ENCODE data around the gene ENKD1. TPM values are rescaled to one million over a fixed set of nuclear protein-coding genes. Genes with fewer than 3 reads are reported as not detected.

Gene ENKD1
- polyA plus RNA-seq, 2 donors, result 10.6 to 16.0 TPM

DNA sequence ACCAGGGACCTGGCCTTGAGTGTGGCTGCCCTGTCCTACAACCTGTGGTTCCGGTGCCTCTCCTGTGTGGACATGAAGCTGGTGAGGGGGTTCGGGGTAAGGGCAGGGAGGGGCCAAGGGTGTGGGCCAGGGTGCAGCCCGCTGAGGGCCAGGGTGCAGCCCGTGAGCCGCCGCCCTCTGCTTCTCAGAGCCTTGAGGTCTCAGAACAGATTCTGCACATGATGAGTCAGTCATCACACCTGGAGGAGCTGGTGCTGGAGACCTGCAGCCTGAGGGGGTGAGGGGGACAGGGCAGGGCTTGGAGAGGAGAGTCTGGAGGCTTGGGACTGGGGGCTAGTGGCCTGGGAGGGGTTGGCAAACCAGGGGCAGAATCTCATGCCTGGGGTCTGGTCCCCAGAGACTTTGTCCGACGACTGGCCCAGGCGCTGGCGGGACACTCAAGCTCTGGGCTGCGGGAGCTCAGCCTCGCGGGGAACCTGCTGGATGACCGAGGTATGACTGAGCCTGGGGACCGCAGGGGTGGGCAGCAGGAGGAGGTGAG lies 19.4 kb downstream of the ENKD1 start:
- Histone ChIP-seq H3K4me3 (ENCODE audit: low read depth in 1 of 2, low read length in 2 of 2) (no peak overlapping the region), H3K4me1 (ENCODE audit: control insufficient read depth in 2 of 2, insufficient read depth in 2 of 2, low read length in 1 of 2) (peaks cover 0 to 17% of the 10 kb centered on the region in 2 donors), H3K27me3 (ENCODE audit: control insufficient read depth in 1 of 2, insufficient read depth in 2 of 2, low read length in 2 of 2) (peaks cover 0 to 9% of the 10 kb centered on the region in 2 donors), H3K9me3 (ENCODE audit: control insufficient read depth in 2 of 2, insufficient read depth in 1 of 2, low read depth in 1 of 2, low read length in 1 of 2) (peaks cover 0 to 4% of the 10 kb centered on the region in 2 donors), H3K27ac (ENCODE audit: low read depth in 2 of 2, low read length in 1 of 2) (no peak overlapping the region), H3K36me3 (ENCODE audit: control insufficient read depth in 2 of 2, insufficient read depth in 2 of 2, low read length in 1 of 2) (no peaks in the 10 kb centered on the region)
- 62 to 75% methylated on average over 15 of the region's 15 CpGs for WGBS, 2 donors

GRCh38 chr16:67645397-67646121 lies 21.0 kb downstream of the ENKD1 start:
- peaks cover 0 to 20% of the 10 kb centered on the region in 2 donors for H3K4me1 ChIP-seq (ENCODE audit: control insufficient read depth in 2 of 2, insufficient read depth in 2 of 2, low read length in 1 of 2)
- H3K27ac ChIP-seq (ENCODE audit: low read depth in 2 of 2, low read length in 1 of 2), result peak overlapping the region in 1 of 2 donors; percentile 58
- no peaks in the 10 kb centered on the region for H3K36me3 ChIP-seq (ENCODE audit: control insufficient read depth in 2 of 2, insufficient read depth in 2 of 2, low read length in 1 of 2)
- H3K4me3 ChIP-seq (ENCODE audit: low read depth in 1 of 2, low read length in 2 of 2), result peak overlapping the region in 1 of 2 donors; percentile 40
- WGBS, 2 donors, result 72 to 75% methylated on average over 15 of the region's 15 CpGs
- H3K9me3 ChIP-seq (ENCODE audit: control insufficient read depth in 2 of 2, insufficient read depth in 1 of 2, low read depth in 1 of 2, low read length in 1 of 2), result no peaks in the 10 kb centered on the region
- H3K27me3 ChIP-seq (ENCODE audit: control insufficient read depth in 1 of 2, insufficient read depth in 2 of 2, low read length in 2 of 2), result peaks cover 0 to 6% of the 10 kb centered on the region in 2 donors

DNA sequence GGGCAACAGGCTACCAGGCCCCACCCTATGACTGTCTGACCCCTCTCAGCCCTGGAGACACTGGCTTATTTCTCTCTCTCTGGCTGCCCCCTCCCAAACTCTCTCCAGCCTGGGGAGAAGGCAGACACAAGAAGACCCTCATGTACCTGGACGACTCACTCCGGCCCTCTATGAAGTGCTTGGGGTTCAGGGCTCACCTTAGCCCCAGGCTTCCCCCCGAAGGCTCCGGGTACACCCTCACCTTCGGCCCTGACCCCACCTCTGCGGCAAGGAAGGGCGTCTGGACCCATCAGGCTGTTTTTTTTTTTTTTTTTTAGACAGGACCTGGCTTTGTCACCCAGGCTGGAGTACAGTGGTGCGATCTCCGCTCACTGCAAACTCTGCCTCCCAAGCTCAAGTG lies 22.5 kb downstream of the ENKD1 start:
- WGBS, 2 donors, result 91 to 92% methylated on average over 9 of the region's 9 CpGs
- Histone ChIP-seq H3K27ac (ENCODE audit: low read depth in 2 of 2, low read length in 1 of 2) (no peak overlapping the region), H3K27me3 (ENCODE audit: control insufficient read depth in 1 of 2, insufficient read depth in 2 of 2, low read length in 2 of 2) (peaks cover 0 to 4% of the 10 kb centered on the region in 2 donors), H3K36me3 (ENCODE audit: control insufficient read depth in 2 of 2, insufficient read depth in 2 of 2, low read length in 1 of 2) (peaks cover 0 to 6% of the 10 kb centered on the region in 2 donors), H3K9me3 (ENCODE audit: control insufficient read depth in 2 of 2, insufficient read depth in 1 of 2, low read depth in 1 of 2, low read length in 1 of 2) (no peaks in the 10 kb centered on the region), H3K4me3 (ENCODE audit: low read depth in 1 of 2, low read length in 2 of 2) (no peak overlapping the region), H3K4me1 (ENCODE audit: control insufficient read depth in 2 of 2, insufficient read depth in 2 of 2, low read length in 1 of 2) (peaks cover 0 to 14% of the 10 kb centered on the region in 2 donors)

GRCh38 chr16:67641779-67642708 lies 24.5 kb downstream of the ENKD1 start:
- no peaks in the 10 kb centered on the region for H3K9me3 ChIP-seq (ENCODE audit: control insufficient read depth in 2 of 2, insufficient read depth in 1 of 2, low read depth in 1 of 2, low read length in 1 of 2)
- H3K4me3 ChIP-seq (ENCODE audit: low read depth in 1 of 2, low read length in 2 of 2), result no peak overlapping the region
- WGBS, 2 donors, result 30 to 41% methylated on average over 10 of the region's 10 CpGs
- peaks cover 7 to 11% of the 10 kb centered on the region in 2 donors for H3K36me3 ChIP-seq (ENCODE audit: control insufficient read depth in 2 of 2, insufficient read depth in 2 of 2, low read length in 1 of 2)
- H3K27ac ChIP-seq (ENCODE audit: low read depth in 2 of 2, low read length in 1 of 2), result peak overlapping the region in 1 of 2 donors; percentile 75
- no peaks in the 10 kb centered on the region for H3K27me3 ChIP-seq (ENCODE audit: control insufficient read depth in 1 of 2, insufficient read depth in 2 of 2, low read length in 2 of 2)
- peaks cover 0 to 6% of the 10 kb centered on the region in 2 donors for H3K4me1 ChIP-seq (ENCODE audit: control insufficient read depth in 2 of 2, insufficient read depth in 2 of 2, low read length in 1 of 2)

DNA sequence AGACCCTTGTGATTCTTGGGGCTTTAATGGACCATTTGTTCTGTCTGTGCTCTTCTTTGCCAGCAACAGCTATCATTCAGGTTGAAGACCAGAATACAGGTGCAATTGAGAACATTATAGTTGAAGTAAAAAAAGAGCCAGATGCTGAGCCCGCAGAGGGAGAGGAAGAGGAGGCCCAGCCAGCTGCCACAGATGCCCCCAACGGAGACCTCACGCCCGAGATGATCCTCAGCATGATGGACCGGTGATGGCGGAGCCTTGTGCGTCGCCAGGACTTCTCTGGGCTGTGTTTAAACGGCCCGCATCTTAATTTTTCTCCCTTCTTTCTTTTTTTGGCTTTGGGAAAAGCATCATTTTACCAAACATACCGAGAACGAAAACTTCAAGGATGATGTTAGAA lies 28.9 kb downstream of the ENKD1 start:
- 89 to 90% methylated on average over 12 of the region's 12 CpGs for WGBS, 2 donors
- Histone ChIP-seq H3K36me3 (ENCODE audit: control insufficient read depth in 2 of 2, insufficient read depth in 2 of 2, low read length in 1 of 2) (peaks cover 10 to 16% of the 10 kb centered on the region in 2 donors), H3K4me3 (ENCODE audit: low read depth in 1 of 2, low read length in 2 of 2) (no peak overlapping the region), H3K4me1 (ENCODE audit: control insufficient read depth in 2 of 2, insufficient read depth in 2 of 2, low read length in 1 of 2) (peaks cover 0 to 3% of the 10 kb centered on the region in 2 donors), H3K9me3 (ENCODE audit: control insufficient read depth in 2 of 2, insufficient read depth in 1 of 2, low read depth in 1 of 2, low read length in 1 of 2) (no peaks in the 10 kb centered on the region), H3K27ac (ENCODE audit: low read depth in 2 of 2, low read length in 1 of 2) (no peak overlapping the region), H3K27me3 (ENCODE audit: control insufficient read depth in 1 of 2, insufficient read depth in 2 of 2, low read length in 2 of 2) (no peaks in the 10 kb centered on the region)

DNA sequence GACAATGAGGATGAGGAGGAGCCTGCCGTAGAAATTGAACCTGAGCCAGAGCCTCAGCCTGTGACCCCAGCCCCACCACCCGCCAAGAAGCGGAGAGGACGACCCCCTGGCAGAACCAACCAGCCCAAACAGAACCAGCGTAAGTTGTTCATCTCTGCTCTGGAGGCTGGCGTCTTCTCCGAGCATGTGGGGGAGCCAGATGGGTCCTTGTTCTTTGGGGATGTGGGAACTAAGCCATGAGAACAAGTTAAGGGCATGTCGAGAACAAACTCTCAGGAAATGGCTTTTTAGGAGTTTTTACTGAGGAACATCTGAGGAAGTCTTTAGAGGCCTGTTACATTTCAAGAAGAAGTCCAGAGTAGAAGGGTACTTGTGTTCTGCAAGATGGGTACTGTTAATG lies 29.8 kb downstream of the ENKD1 start:
- Histone ChIP-seq H3K27ac (ENCODE audit: low read depth in 2 of 2, low read length in 1 of 2) (no peak overlapping the region), H3K36me3 (ENCODE audit: control insufficient read depth in 2 of 2, insufficient read depth in 2 of 2, low read length in 1 of 2) (peaks cover 10 to 16% of the 10 kb centered on the region in 2 donors), H3K9me3 (ENCODE audit: control insufficient read depth in 2 of 2, insufficient read depth in 1 of 2, low read depth in 1 of 2, low read length in 1 of 2) (no peaks in the 10 kb centered on the region), H3K27me3 (ENCODE audit: control insufficient read depth in 1 of 2, insufficient read depth in 2 of 2, low read length in 2 of 2) (no peaks in the 10 kb centered on the region), H3K4me1 (ENCODE audit: control insufficient read depth in 2 of 2, insufficient read depth in 2 of 2, low read length in 1 of 2) (no peaks in the 10 kb centered on the region), H3K4me3 (ENCODE audit: low read depth in 1 of 2, low read length in 2 of 2) (no peak overlapping the region)
- WGBS, 2 donors, result 92 to 93% methylated on average over 8 of the region's 8 CpGs

DNA sequence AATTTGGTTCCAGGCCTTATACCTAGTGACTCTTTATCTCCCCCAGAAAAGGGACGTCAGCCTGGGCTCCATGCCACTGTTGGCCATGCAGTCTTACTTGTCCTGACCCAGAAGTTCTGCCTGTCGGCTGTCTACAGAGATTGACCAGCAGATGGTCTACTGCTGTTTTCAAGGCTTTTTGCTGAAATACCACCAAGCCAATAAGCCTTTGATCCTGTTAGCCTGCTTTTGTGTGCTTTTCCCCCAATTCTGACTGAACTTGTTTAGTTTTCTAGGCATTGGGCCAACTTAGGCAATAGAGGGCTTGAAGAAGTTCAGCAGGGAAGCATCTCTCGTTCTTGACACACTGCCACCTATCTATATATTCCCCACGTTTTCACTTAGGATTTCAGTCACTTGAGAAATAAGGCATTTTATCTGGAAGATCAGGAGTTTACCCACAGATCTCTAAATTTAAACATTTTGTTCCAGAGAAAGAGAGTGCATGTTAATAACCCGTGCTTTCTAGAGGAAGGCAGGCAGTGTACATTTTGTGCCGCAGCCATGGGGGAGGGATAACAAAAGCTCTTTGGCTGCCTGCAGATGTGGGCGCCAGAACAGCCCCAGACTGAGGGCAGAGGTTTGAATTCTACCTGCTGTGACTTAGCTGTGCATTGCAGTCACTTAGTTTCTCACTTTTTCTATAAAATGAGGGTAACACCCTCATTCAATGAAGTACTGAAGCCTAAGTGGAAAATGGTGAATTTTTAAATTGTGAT lies 34.0 kb downstream of the ENKD1 start:
- Histone ChIP-seq H3K36me3 (ENCODE audit: control insufficient read depth in 2 of 2, insufficient read depth in 2 of 2, low read length in 1 of 2) (peaks cover 7 to 21% of the 10 kb centered on the region in 2 donors), H3K27me3 (ENCODE audit: control insufficient read depth in 1 of 2, insufficient read depth in 2 of 2, low read length in 2 of 2) (no peaks in the 10 kb centered on the region), H3K27ac (ENCODE audit: low read depth in 2 of 2, low read length in 1 of 2) (no peak overlapping the region), H3K4me3 (ENCODE audit: low read depth in 1 of 2, low read length in 2 of 2) (no peak overlapping the region), H3K9me3 (ENCODE audit: control insufficient read depth in 2 of 2, insufficient read depth in 1 of 2, low read depth in 1 of 2, low read length in 1 of 2) (no peaks in the 10 kb centered on the region), H3K4me1 (ENCODE audit: control insufficient read depth in 2 of 2, insufficient read depth in 2 of 2, low read length in 1 of 2) (no peaks in the 10 kb centered on the region)
- 45 to 51% methylated on average over 7 of the region's 7 CpGs for WGBS, 2 donors

DNA sequence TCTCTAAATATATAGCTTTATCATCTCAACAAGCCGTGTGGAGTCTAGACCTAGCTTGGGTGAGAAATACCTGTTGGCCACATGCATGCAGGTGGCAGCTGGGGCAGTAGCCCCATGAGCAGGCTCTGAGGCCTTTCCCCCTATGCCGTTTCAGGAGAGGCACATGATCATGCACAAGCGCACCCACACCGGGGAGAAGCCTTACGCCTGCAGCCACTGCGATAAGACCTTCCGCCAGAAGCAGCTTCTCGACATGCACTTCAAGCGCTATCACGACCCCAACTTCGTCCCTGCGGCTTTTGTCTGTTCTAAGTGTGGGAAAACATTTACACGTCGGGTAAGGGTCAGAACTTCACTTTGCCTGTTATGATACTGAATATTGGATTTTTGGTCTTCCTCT lies 38.3 kb downstream of the ENKD1 start:
- WGBS, 2 donors, result 95 to 96% methylated on average over 14 of the region's 14 CpGs
- no peak overlapping the region for H3K27ac ChIP-seq (ENCODE audit: low read depth in 2 of 2, low read length in 1 of 2)
- H3K9me3 ChIP-seq (ENCODE audit: control insufficient read depth in 2 of 2, insufficient read depth in 1 of 2, low read depth in 1 of 2, low read length in 1 of 2), result no peaks in the 10 kb centered on the region
- no peaks in the 10 kb centered on the region for H3K4me1 ChIP-seq (ENCODE audit: control insufficient read depth in 2 of 2, insufficient read depth in 2 of 2, low read length in 1 of 2)
- no peak overlapping the region for H3K4me3 ChIP-seq (ENCODE audit: low read depth in 1 of 2, low read length in 2 of 2)
- H3K27me3 ChIP-seq (ENCODE audit: control insufficient read depth in 1 of 2, insufficient read depth in 2 of 2, low read length in 2 of 2), result no peaks in the 10 kb centered on the region
- peaks cover 2 to 19% of the 10 kb centered on the region in 2 donors for H3K36me3 ChIP-seq (ENCODE audit: control insufficient read depth in 2 of 2, insufficient read depth in 2 of 2, low read length in 1 of 2)

DNA sequence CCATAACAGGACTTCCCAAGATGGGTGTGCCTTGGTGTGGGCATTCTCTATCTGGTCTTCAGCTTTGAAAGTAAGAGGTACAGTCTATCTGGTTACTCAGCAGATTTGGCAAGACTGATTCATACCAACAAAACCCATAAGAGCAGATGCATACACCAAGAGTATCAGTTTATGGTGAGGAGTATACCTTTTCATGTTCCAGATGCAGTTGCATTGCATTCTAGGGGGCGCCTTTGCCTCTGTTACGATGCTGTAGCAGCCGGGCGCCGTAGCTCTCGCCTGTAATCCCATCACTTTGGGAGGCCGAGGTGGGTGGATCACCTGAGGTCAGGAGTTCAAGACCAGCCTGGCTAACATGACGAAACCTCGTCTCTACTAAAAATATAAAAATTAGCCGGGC lies 52.7 kb downstream of the ENKD1 start:
- Histone ChIP-seq H3K27ac (ENCODE audit: low read depth in 2 of 2, low read length in 1 of 2) (no peak overlapping the region), H3K9me3 (ENCODE audit: control insufficient read depth in 2 of 2, insufficient read depth in 1 of 2, low read depth in 1 of 2, low read length in 1 of 2) (no peaks in the 10 kb centered on the region), H3K4me3 (ENCODE audit: low read depth in 1 of 2, low read length in 2 of 2) (no peak overlapping the region), H3K36me3 (ENCODE audit: control insufficient read depth in 2 of 2, insufficient read depth in 2 of 2, low read length in 1 of 2) (peaks cover 8 to 10% of the 10 kb centered on the region in 2 donors), H3K27me3 (ENCODE audit: control insufficient read depth in 1 of 2, insufficient read depth in 2 of 2, low read length in 2 of 2) (no peaks in the 10 kb centered on the region), H3K4me1 (ENCODE audit: control insufficient read depth in 2 of 2, insufficient read depth in 2 of 2, low read length in 1 of 2) (no peaks in the 10 kb centered on the region)
- WGBS, 2 donors, result 93 to 94% methylated on average over 10 of the region's 10 CpGs
